Measurements from ENCODE around the gene DIDO1.

DIDO1 gene

DNA sequence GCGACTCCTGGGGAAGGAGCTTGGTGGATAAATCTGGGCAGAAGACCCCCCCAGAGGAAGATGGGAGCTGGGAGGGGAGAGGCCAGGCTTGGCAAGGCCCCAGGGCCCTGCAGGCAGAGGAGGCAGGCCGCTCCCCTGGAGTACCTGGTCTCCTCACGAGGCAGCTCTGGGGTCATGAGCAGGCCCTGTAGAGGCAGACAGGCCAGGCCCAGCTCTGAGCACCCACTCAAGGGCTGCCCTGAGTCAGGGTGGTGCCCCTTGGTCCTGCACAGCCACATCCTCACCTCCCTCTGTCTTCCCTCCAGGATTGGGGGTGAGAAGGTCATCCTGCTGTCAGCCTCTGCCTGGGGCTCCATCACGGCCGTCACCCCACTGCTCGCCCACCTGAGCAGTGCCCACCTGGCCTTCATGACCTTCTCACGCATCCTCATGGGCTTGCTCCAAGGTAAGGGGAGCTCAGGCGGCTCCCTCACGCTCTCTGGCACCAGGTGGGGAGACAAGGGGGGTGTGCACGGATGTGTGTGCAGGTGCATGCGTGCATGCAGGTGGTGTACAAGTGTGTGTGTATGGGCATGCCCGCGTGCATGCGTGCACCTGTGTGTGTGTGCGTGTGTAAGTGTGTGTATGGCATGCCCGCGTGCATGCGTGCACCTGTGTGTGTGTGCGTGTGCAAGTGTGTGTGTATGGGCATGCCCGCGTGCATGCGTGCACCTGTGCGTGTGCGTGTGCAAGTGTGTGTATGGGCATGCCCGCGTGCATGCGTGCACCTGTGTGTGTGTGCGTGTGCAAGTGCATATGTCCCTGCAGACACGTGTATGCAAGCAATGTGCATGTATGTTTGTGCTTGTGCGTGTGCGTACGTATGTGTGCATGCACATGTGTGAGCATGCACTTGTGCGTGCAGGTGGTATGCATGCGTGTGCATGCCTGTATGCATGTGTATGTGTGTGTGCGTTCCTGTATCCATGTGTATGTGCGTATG lies 31.1 kb upstream of the DIDO1 start:
- TF ChIP-seq, protein P1, sequence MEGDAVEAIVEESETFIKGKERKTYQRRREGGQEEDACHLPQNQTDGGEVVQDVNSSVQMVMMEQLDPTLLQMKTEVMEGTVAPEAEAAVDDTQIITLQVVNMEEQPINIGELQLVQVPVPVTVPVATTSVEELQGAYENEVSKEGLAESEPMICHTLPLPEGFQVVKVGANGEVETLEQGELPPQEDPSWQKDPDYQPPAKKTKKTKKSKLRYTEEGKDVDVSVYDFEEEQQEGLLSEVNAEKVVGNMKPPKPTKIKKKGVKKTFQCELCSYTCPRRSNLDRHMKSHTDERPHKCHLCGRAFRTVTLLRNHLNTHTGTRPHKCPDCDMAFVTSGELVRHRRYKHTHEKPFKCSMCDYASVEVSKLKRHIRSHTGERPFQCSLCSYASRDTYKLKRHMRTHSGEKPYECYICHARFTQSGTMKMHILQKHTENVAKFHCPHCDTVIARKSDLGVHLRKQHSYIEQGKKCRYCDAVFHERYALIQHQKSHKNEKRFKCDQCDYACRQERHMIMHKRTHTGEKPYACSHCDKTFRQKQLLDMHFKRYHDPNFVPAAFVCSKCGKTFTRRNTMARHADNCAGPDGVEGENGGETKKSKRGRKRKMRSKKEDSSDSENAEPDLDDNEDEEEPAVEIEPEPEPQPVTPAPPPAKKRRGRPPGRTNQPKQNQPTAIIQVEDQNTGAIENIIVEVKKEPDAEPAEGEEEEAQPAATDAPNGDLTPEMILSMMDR (IDR thresholded peaks at IDR 0.05; ENCODE audit: control insufficient read depth, insufficient read depth, low read depth, low read length, missing control alignments) = no peak
- H3K4me3 ChIP-seq (ENCODE audit: control insufficient read depth, low read depth, low read length) = no peak overlapping the region
- no peak for DNase-seq (ENCODE audit: low read depth)

DNA sequence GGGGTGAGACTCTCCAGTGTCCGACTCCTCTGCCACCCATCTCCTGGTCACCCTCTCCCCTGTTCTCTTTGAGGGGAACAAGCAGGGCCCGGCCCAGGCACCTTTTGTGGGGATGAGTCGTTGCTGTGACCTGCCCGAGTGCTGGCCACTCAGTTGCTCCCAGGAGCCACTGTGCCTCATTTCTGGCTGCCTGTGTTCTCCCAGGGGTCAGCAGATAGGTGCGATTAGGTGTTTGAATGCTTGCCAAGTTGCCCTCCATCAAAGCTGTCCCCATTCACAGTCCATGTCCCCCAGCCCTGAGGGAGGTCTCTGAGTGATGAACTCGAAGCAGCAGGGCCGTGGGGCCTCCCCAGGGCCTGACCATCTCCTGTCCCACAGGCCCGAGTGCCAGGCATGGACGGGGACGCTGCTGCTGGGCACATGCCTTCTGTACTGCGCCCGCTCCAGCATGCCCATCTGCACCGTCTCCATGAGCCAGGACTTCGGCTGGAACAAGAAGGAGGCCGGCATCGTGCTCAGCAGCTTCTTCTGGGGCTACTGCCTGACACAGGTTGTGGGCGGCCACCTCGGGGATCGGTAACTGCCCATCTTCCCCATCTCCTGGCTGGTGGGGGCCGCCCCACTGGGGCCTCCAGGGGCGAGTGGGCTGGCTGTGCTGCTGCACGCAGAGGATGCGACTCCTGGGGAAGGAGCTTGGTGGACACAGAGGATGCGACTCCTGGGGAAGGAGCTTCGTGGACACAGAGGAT lies 30.3 kb upstream of the DIDO1 start:
- no peak overlapping the region for H3K4me3 ChIP-seq (ENCODE audit: control insufficient read depth, low read depth, low read length)
- no peak for DNase-seq (ENCODE audit: low read depth)
- TF ChIP-seq, protein P1 (IDR thresholded peaks at IDR 0.05; ENCODE audit: control insufficient read depth, insufficient read depth, low read depth, low read length, missing control alignments) = no peak

- H3K4me3 ChIP-seq (ENCODE audit: control insufficient read depth, low read depth, low read length) = no peak overlapping the region
- no peak for DNase-seq (ENCODE audit: low read depth)
- TF ChIP-seq, protein P1 (IDR thresholded peaks at IDR 0.05; ENCODE audit: control insufficient read depth, insufficient read depth, low read depth, low read length, missing control alignments) = no peak
Measured at GRCh38 chr20:62955519-62956386, 29.4 kb upstream of the DIDO1 start.

GRCh38 chr20:62953839-62954703 lies 27.8 kb upstream of the DIDO1 start:
- H3K4me3 ChIP-seq (ENCODE audit: control insufficient read depth, low read depth, low read length) = peak overlapping the region; percentile 71
- TF ChIP-seq, protein P1 (IDR thresholded peaks at IDR 0.05; ENCODE audit: control insufficient read depth, insufficient read depth, low read depth, low read length, missing control alignments) = no peak
- DNase-seq (ENCODE audit: low read depth) = no peak

DNA sequence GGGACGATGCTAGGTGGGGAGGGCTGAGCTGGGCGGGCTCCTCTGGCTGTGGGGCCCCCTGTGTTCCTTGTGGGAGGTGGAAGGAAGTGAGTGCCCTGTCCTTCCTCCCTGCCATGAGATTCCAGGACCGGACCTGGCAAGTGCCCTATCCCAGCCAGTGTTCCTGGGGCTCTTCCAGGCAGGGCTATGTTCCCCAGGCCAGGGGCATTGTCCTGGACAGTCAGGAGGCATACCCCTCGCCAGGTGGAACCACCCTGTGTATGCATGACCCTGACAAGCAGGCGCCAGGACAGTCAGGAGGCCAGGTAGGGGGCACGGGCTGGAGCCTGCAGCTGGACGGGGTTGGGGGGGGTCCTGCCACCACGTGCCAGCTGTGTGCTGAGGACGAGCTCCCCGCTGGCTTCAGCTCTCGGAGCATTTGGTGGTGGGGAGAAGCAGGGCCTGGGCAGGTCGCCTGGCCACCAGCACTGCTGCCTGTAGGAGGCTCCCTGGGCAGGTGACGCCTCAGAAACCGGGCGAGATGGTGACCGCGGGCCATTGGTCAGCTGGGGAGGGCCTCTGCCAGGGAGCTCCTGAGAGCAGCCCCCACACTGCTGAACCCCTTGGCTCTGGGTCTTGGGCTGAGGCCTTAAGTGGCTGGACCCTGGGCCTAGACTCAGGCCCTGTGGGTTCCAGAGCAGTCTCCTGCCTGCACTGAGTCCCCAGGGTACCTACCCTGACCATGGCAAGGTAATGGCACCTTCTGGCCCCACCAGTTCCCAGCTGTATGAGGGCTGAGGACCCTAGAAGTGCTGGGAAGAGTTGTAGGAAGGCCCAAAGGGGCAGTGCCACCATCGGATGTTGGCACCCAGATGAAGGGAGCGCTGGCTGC lies 26.9 kb upstream of the DIDO1 start:
- DNase-seq (ENCODE audit: low read depth) = no peak
- H3K4me3 ChIP-seq (ENCODE audit: control insufficient read depth, low read depth, low read length) = peak overlapping the region; percentile 71
- TF ChIP-seq, protein P1 (IDR thresholded peaks at IDR 0.05; ENCODE audit: control insufficient read depth, insufficient read depth, low read depth, low read length, missing control alignments) = no peak

Data from AG09309 (cell line).